ENCODE results near the gene ZNF365. TPM values are rescaled to one million over a fixed set of nuclear protein-coding genes. Genes with fewer than 3 reads are reported as not detected.

The ZNF365 gene
- total RNA-seq, 1 donor from 2014 or later = not detected

DNA sequence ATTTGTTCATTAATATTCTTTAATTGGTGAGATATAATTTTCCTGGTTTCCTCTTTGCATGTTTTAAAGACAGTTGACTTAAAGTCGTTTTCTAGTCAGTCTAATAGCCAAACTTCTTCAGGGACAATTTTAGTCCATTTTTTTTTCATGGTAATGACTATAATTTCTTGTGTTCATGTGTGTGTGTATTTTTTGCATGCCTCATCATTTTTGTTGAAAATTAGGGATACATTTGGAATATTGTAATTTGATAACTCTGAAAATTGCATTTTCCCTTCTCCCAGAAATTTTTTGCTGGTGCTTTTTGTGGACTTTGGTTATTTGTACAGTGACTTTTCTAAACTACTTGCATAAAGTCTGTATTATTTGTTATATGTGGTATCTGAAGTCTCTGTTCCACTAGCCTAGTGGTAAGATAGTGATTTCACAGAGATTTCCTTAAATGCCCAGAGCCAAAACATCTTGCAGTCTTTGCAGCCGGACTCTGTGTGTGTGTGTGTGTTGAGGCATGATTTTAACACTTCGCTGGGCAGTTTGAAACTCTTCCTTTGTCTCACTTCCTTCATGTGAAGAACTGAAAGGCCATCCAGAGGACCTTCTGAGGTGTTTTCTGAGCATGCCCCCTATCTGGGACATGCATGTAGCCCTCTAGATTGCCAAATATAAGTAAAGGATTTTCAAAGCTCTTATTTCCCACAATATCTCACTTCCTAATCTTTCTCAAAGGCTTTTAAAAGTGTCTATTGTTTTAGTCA, 40.9 kb upstream of the ZNF365 start:
- no peak for DNase-seq (ENCODE audit: low spot score, unreplicated experiment)
- Mint-ChIP-seq H3K4me1 (ENCODE audit: low read depth) (no peaks in the 10 kb centered on the region), H3K27me3 (no peaks in the 10 kb centered on the region), H3K9me3 (ENCODE audit: low read depth) (peaks cover 23% of the 10 kb centered on the region), H3K4me3 (ENCODE audit: low read depth) (no peak overlapping the region), H3K27ac (no peak overlapping the region), H3K36me3 (ENCODE audit: insufficient read depth) (no peaks in the 10 kb centered on the region)
- no peak for TF ChIP-seq CTCF (IDR thresholded peaks at IDR 0.05; ENCODE audit: unreplicated experiment)

DNA sequence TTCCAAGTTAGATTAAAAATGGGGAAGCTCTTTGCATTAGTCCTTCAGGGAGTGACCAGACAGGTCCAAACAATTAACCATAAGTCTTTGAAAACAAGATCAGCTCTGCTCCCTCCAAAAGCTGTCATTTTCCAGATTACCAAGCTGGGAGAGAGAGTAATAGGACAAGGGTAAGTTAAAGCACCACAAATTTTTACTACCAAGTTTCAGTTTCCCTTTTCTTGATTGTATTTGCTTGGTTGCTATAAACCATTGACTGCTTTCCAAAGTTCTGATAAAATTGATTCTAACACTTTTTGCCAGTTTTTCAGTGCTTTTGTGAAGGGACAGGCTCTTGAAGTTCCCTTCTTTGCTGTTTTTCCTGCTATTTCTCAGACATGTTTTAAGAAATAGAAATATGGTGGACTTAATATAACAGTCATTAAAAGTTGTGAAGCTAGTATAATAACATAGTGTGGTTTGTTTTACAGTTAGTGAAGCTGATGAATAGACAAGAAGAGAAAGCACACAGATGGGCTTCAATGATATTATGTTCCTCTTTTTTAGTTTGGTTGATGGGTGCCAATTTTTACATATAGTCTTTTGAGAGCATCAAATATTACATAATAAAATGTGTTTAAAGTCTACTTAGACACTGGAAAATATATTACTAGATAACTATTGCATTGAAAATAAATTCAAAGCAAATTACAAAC, 40.0 kb upstream of the ZNF365 start:
- no peak for DNase-seq (ENCODE audit: low spot score, unreplicated experiment)
- no peak for TF ChIP-seq CTCF (IDR thresholded peaks at IDR 0.05; ENCODE audit: unreplicated experiment)
- Mint-ChIP-seq H3K4me3 (ENCODE audit: low read depth) (no peak overlapping the region), H3K9me3 (ENCODE audit: low read depth) (peaks cover 23% of the 10 kb centered on the region), H3K27ac (no peak overlapping the region), H3K36me3 (ENCODE audit: insufficient read depth) (no peaks in the 10 kb centered on the region), H3K4me1 (ENCODE audit: low read depth) (no peaks in the 10 kb centered on the region), H3K27me3 (no peaks in the 10 kb centered on the region)

DNA sequence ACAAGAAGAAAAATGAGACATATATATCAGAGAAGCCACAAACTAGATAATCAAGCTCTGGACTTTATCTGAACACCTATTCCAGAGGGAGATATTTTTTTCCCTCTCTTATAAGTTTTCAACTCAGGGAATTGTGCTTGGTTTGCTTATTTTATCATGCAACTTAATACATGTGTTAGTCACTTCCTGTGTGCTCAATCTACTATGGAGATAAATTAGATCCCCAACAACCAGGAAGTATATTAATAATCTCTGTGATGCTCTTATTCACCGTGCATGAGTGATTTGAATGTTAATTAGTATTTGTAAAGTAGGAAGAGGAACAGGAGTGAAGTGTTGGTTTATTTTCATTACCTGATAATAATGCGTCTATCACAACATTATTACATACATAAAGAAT, 38.8 kb upstream of the ZNF365 start:
- H3K27ac Mint-ChIP-seq = no peak overlapping the region
- no peaks in the 10 kb centered on the region for H3K36me3 Mint-ChIP-seq (ENCODE audit: insufficient read depth)
- no peak for TF ChIP-seq CTCF (IDR thresholded peaks at IDR 0.05; ENCODE audit: unreplicated experiment)
- no peak overlapping the region for H3K4me3 Mint-ChIP-seq (ENCODE audit: low read depth)
- peaks cover 27% of the 10 kb centered on the region for H3K9me3 Mint-ChIP-seq (ENCODE audit: low read depth)
- H3K27me3 Mint-ChIP-seq = no peaks in the 10 kb centered on the region
- no peaks in the 10 kb centered on the region for H3K4me1 Mint-ChIP-seq (ENCODE audit: low read depth)
- DNase-seq (ENCODE audit: low spot score, unreplicated experiment) = no peak

DNA sequence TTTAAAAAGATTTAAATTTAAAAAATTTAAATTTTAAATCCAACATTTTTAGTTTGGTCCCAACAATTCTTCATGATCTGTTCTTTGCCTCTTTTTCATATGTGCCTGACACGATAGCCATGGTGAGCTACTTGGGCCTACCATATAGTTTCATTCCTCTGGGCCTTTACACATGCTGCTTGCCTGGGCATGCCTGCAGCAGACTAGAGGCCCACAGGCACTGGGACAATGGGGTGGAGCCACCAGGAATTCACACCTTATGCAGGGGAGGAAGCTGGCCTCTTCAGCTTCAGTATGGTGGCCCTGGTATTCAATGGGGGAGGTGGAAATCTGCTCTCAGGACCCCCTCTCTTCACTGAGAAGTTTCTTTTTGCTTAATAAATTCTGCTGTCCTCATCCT, 37.8 kb upstream of the ZNF365 start:
- Mint-ChIP-seq H3K27me3 (no peaks in the 10 kb centered on the region), H3K4me3 (ENCODE audit: low read depth) (no peak overlapping the region), H3K27ac (no peak overlapping the region), H3K36me3 (ENCODE audit: insufficient read depth) (no peaks in the 10 kb centered on the region), H3K9me3 (ENCODE audit: low read depth) (peaks cover 33% of the 10 kb centered on the region), H3K4me1 (ENCODE audit: low read depth) (no peaks in the 10 kb centered on the region)
- no peak for TF ChIP-seq CTCF (IDR thresholded peaks at IDR 0.05; ENCODE audit: unreplicated experiment)
- DNase-seq (ENCODE audit: low spot score, unreplicated experiment) = no peak

- H3K36me3 Mint-ChIP-seq (ENCODE audit: insufficient read depth) = peaks cover 1% of the 10 kb centered on the region
- no peaks in the 10 kb centered on the region for H3K27me3 Mint-ChIP-seq
- no peak overlapping the region for H3K4me3 Mint-ChIP-seq (ENCODE audit: low read depth)
- no peak for TF ChIP-seq CTCF (IDR thresholded peaks at IDR 0.05; ENCODE audit: unreplicated experiment)
- DNase-seq (ENCODE audit: low spot score, unreplicated experiment) = no peak
- no peaks in the 10 kb centered on the region for H3K4me1 Mint-ChIP-seq (ENCODE audit: low read depth)
- no peak overlapping the region for H3K27ac Mint-ChIP-seq
- peaks cover 29% of the 10 kb centered on the region for H3K9me3 Mint-ChIP-seq (ENCODE audit: low read depth)
Measured at GRCh38 chr10:62341419-62341818, 32.8 kb upstream of the ZNF365 start.

Data from progenitor cell of endocrine pancreas (in vitro differentiated cells).